HepG2 (cell line): ENCODE results near the gene MRM2. TPM values are rescaled to one million over a fixed set of nuclear protein-coding genes. Genes with fewer than 3 reads are reported as not detected.

Source experiments
- ATAC-seq: fragments of 200-7000 bp; cut with Tn5 transposase; 3 replicates; pipeline ENCODE4 v1.9.1; 2020; ENCODE audit warnings: mild to moderate bottlenecking, moderate library complexity
- BruUV-seq: library from RNA; stranded (reverse); fragments of 400-500 nt; replicated peaks from 2 replicates; lab custom pipeline; 2021; lab: Mats Ljungman, UMichigan
- CTCF ChIA-PET: fragments of 300-600 bp; formaldehyde crosslinking; extraction: SDS; loops from one replicate; lab custom pipeline; 2021; ENCODE audit warnings: low total read pairs, inconsistent platforms, low intra/inter-chr PET ratio; lab: Yijun Ruan, JAX
- POLR2A ChIA-PET: fragments of 350-600 bp; sonication (Branson Sonifier 250); formaldehyde crosslinking; loops from one replicate; lab custom pipeline; 2020; ENCODE audit warnings: antibody characterized with exemption, inconsistent platforms; lab: Yijun Ruan, JAX
- DNase-seq: peaks from one replicate; pipeline ENCODE4 v3.0.0-alpha.2; 2015; ENCODE audit warnings: low spot score
- FAIRE-seq: peaks from 3 replicates; lab custom pipeline; 2011; peaks lifted over from hg19 to GRCh38; lab: Jason Lieb, UNC
- H2AFZ ChIP-seq: one replicate; pipeline ENCODE4 v1.6.1; 2011; ENCODE audit warnings: low read length, inconsistent platforms
- H3K27ac ChIP-seq: fragments of 300-600 bp; 3 replicates; pipeline ENCODE4 v1.8.0; 2011; ENCODE audit warnings: mixed run types, mild to moderate bottlenecking, mixed read lengths, low read length, inconsistent platforms; ENCODE audit not compliant: insufficient read depth; ENCODE audit errors: extremely low read length
- H3K27me3 ChIP-seq, 2 experiments: fragments of 200-600 bp in 1 of 2; 2 replicates in 1 of 2; 3 replicates in 1 of 2; pipeline versions ENCODE4 v1.6.0 to v1.8.0; 2011; ENCODE audit warnings: low read length in 2 of 2, mild to moderate bottlenecking in 2 of 2, moderate library complexity in 2 of 2, inconsistent platforms in 1 of 2; ENCODE audit not compliant: insufficient read depth in 2 of 2, control insufficient read depth in 1 of 2
- H3K36me3 ChIP-seq, 2 experiments: fragments of 200-600 bp in 1 of 2; replicated peaks in 1 of 2; 2 replicates in 1 of 2; 3 replicates in 1 of 2; pipeline versions ENCODE4 v1.5.1 to v1.8.0; 2011; ENCODE audit warnings: low read length in 2 of 2, inconsistent platforms in 1 of 2; ENCODE audit not compliant: insufficient read depth in 2 of 2, control insufficient read depth in 1 of 2
- H3K4me1 ChIP-seq: 2 replicates; pipeline ENCODE4 v1.5.1; 2012; ENCODE audit warnings: low read length, inconsistent platforms; ENCODE audit not compliant: insufficient read depth
- H3K4me2 ChIP-seq: 2 replicates; pipeline ENCODE4 v1.6.0; 2011; ENCODE audit warnings: low read depth, low read length, inconsistent platforms
- H3K4me3 ChIP-seq, 3 experiments: fragments of 200-600 bp in 1 of 3; sonication (generic), shearing (Covaris generic) in 1 of 3; replicated peaks in 1 of 3; 2 replicates each; pipeline ENCODE4 v1.5.1; 2011 to 2016; ENCODE audit warnings: low read length in 3 of 3, inconsistent platforms in 2 of 3, low read depth in 2 of 3, mild to moderate bottlenecking in 2 of 3, control low read depth in 1 of 3, mixed read lengths in 1 of 3; ENCODE audit not compliant: insufficient read depth in 1 of 3
- H3K79me2 ChIP-seq: one replicate; pipeline ENCODE4 v1.6.1; 2011; ENCODE audit warnings: low read length, inconsistent platforms; ENCODE audit not compliant: insufficient read depth
- H3K9ac ChIP-seq: 2 replicates; pipeline ENCODE4 v1.6.0; 2011; ENCODE audit warnings: mild to moderate bottlenecking, low read depth, low read length, inconsistent platforms; ENCODE audit not compliant: insufficient read depth
- H3K9me3 ChIP-seq: 2 replicates; pipeline ENCODE4 v1.5.1; 2012; ENCODE audit warnings: mild to moderate bottlenecking, low read length
- H4K20me1 ChIP-seq: 2 replicates; pipeline ENCODE4 v1.6.0; 2011; ENCODE audit warnings: inconsistent platforms, mild to moderate bottlenecking, low read length, moderate library complexity; ENCODE audit not compliant: insufficient read depth
- EZH2 ChIP-seq: conservative IDR thresholded peaks from 2 replicates; pipeline ENCODE4 v1.6.1; 2012; ENCODE audit warnings: mild to moderate bottlenecking, low read depth, low read length, moderate library complexity
- TRIM24 ChIP-seq: sonication (generic); formaldehyde crosslinking; IDR thresholded peaks from 2 replicates; pipeline ENCODE4 v1.8.0; 2022; ENCODE audit warnings: mild to moderate bottlenecking, missing genetic modification reagents
- ZNF431 ChIP-seq: sonication (generic); formaldehyde crosslinking; IDR thresholded peaks from 2 replicates; pipeline ENCODE4 v1.9.0; 2022; ENCODE audit warnings: missing genetic modification reagents, low read depth, mild to moderate bottlenecking, borderline replicate concordance
- WGBS: methylation state at CpG from one replicate; pipeline ENCODE4 v1.1.6; 2017; ENCODE audit warnings: low lambda C conversion rate; 5-methylcytosine and 5-hydroxymethylcytosine counted together
- in situ Hi-C: cut with HindIII; loops from 2 replicates; pipeline ENCODE4 v1.10.0; 2017; ENCODE audit warnings: low pct_unique_long_range_greater_than_20kb; ENCODE audit not compliant: extremely low pct_ligation_motif_present
- intact Hi-C: fragments of 100-400 bp; cut with micrococcal nuclease; formaldehyde crosslinking; loops from one replicate; pipeline ENCODE4 v1.10.0; 2022; ENCODE audit not compliant: unreplicated experiment
- polyA plus RNA-seq, 8 experiments: library from polyadenylated mRNA; depleted of rRNA in 3 of 8; stranded (reverse) in 7 of 8; unstranded in 1 of 8; fragments of >200 nt; fragmentation: Illumina TruSeq in 4 of 8; extraction: Trizol in 4 of 8; gene quantifications; 2 replicates each; pipeline versions ENCODE4 v1.2.1 to v1.2.3, GENCODE V29; 2011 to 2016; ENCODE audit warnings: low read depth in 4 of 8, missing spikeins in 1 of 8, mixed read lengths in 1 of 8; ENCODE audit not compliant: insufficient read depth in 1 of 8
- total RNA-seq, 5 experiments: library from RNA; depleted of rRNA; stranded (reverse); fragments of >200 nt; fragmentation: Illumina TruSeq; extraction: Trizol; gene quantifications; 2 replicates each; pipeline ENCODE4 v1.2.3, GENCODE V29; 2016; ENCODE audit warnings: low read depth in 1 of 5
- TF ChIP-seq, protein P1 (sequence below): sonication (generic); formaldehyde crosslinking; IDR thresholded peaks from 2 replicates; pipeline ENCODE4 v1.8.0; 2022; ENCODE audit warnings: mild to moderate bottlenecking, missing genetic modification reagents, moderate library complexity
- TF ChIP-seq, protein P2 (sequence below): sonication (generic); formaldehyde crosslinking; conservative IDR thresholded peaks from 2 replicates; pipeline ENCODE4 v1.4.0; 2020; ENCODE audit warnings: missing genetic modification reagents
- TF ChIP-seq, protein P3 (sequence below): sonication (generic); formaldehyde crosslinking; IDR thresholded peaks from 2 replicates; pipeline ENCODE4 v1.5.1; 2020; ENCODE audit warnings: missing genetic modification reagents, mild to moderate bottlenecking, borderline replicate concordance

The MRM2 gene
- total and polyA plus RNA-seq, 2 of the 13 experiments (the other 11 are each of a cell fraction or from before 2014, with no cell fraction given), result 13.2 to 34.2 TPM

DNA sequence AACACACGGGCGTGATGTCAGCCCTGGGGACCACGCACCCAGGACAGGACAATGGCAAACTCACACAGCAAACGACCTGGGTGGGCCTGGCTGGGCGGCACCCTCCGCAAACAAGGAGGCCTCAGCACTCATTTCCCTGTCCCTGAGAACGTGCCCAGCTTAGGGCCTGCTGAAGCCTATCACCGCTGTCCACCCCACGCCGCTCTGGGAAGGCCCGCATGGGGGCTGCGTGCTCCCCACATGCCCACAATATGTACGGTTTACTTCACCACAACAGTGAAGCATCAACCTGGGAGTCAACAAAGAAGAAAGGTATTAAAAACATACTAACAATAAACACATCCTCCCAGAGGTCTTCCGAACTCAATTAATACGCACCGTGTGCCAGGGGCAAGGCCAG is 21.5 kb downstream of the MRM2 start:
- CTCF ChIA-PET, result no interaction called here
- H4K20me1 ChIP-seq, result peaks cover 2% of the 10 kb centered on the region; the same call in 1 of the 2 replicates
- no peaks in the 10 kb centered on the region for H3K4me1 ChIP-seq
- peaks cover 13% of the 10 kb centered on the region for H3K79me2 ChIP-seq
- H3K4me2 ChIP-seq, result no peak overlapping the region
- H3K27me3 ChIP-seq, result no peaks in the 10 kb centered on the region
- WGBS, result 85% methylated on average over 6 of the region's 16 CpGs
- DNase-seq, result no peak
- no peak overlapping the region for H3K4me3 ChIP-seq
- no peak for FAIRE-seq
- POLR2A ChIA-PET, result no interaction called here
- TF ChIP-seq ZNF431 (CRISPR knock-in tag) (no peak), TRIM24 (CRISPR knock-in tag) (no peak), EZH2 (no peak)
- TF ChIP-seq, protein P1, sequence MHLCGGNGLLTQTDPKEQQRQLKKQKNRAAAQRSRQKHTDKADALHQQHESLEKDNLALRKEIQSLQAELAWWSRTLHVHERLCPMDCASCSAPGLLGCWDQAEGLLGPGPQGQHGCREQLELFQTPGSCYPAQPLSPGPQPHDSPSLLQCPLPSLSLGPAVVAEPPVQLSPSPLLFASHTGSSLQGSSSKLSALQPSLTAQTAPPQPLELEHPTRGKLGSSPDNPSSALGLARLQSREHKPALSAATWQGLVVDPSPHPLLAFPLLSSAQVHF (CRISPR knock-in tag), result no peak
- TF ChIP-seq, protein P2, sequence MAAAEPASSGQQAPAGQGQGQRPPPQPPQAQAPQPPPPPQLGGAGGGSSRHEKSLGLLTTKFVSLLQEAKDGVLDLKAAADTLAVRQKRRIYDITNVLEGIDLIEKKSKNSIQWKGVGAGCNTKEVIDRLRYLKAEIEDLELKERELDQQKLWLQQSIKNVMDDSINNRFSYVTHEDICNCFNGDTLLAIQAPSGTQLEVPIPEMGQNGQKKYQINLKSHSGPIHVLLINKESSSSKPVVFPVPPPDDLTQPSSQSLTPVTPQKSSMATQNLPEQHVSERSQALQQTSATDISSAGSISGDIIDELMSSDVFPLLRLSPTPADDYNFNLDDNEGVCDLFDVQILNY (CRISPR knock-in tag), result no peak
- TF ChIP-seq, protein P3, sequence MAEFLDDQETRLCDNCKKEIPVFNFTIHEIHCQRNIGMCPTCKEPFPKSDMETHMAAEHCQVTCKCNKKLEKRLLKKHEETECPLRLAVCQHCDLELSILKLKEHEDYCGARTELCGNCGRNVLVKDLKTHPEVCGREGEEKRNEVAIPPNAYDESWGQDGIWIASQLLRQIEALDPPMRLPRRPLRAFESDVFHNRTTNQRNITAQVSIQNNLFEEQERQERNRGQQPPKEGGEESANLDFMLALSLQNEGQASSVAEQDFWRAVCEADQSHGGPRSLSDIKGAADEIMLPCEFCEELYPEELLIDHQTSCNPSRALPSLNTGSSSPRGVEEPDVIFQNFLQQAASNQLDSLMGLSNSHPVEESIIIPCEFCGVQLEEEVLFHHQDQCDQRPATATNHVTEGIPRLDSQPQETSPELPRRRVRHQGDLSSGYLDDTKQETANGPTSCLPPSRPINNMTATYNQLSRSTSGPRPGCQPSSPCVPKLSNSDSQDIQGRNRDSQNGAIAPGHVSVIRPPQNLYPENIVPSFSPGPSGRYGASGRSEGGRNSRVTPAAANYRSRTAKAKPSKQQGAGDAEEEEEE (CRISPR knock-in tag), result no peak
- TF ChIP-seq, all 625 proteins: peak for 0
- ATAC-seq, result no peak
- Histone ChIP-seq H3K36me3 (peaks cover 39 to 81% of the 10 kb centered on the region in 2 experiments; a peak in 4 of 5 replicates), H3K9me3 (no peaks in the 10 kb centered on the region), H2AFZ (no peak overlapping the region), H3K27ac (no peak overlapping the region), H3K9ac (no peak overlapping the region)
- in situ Hi-C loops, result loop anchor here (25.0 kb wide), 1 partner anchor 633 kb away; no protein-coding TSS in a partner anchor
- BruUV-seq, result no TSS peak
- intact Hi-C loops, result no loop called here
